ENCODE measurements around the gene PRKAG2. TPM values are rescaled to one million over a fixed set of nuclear protein-coding genes. Genes with fewer than 3 reads are reported as not detected.

PRKAG2 gene
- total and polyA plus RNA-seq, 2 of the 8 experiments (the other 6 are each of a cell fraction or from before 2014, with no cell fraction given): 7.5 to 18.1 TPM

GRCh38 chr7:151920488-151920887 is 43.6 kb upstream of the PRKAG2 start (continued):
- TF ChIP-seq, protein P1, sequence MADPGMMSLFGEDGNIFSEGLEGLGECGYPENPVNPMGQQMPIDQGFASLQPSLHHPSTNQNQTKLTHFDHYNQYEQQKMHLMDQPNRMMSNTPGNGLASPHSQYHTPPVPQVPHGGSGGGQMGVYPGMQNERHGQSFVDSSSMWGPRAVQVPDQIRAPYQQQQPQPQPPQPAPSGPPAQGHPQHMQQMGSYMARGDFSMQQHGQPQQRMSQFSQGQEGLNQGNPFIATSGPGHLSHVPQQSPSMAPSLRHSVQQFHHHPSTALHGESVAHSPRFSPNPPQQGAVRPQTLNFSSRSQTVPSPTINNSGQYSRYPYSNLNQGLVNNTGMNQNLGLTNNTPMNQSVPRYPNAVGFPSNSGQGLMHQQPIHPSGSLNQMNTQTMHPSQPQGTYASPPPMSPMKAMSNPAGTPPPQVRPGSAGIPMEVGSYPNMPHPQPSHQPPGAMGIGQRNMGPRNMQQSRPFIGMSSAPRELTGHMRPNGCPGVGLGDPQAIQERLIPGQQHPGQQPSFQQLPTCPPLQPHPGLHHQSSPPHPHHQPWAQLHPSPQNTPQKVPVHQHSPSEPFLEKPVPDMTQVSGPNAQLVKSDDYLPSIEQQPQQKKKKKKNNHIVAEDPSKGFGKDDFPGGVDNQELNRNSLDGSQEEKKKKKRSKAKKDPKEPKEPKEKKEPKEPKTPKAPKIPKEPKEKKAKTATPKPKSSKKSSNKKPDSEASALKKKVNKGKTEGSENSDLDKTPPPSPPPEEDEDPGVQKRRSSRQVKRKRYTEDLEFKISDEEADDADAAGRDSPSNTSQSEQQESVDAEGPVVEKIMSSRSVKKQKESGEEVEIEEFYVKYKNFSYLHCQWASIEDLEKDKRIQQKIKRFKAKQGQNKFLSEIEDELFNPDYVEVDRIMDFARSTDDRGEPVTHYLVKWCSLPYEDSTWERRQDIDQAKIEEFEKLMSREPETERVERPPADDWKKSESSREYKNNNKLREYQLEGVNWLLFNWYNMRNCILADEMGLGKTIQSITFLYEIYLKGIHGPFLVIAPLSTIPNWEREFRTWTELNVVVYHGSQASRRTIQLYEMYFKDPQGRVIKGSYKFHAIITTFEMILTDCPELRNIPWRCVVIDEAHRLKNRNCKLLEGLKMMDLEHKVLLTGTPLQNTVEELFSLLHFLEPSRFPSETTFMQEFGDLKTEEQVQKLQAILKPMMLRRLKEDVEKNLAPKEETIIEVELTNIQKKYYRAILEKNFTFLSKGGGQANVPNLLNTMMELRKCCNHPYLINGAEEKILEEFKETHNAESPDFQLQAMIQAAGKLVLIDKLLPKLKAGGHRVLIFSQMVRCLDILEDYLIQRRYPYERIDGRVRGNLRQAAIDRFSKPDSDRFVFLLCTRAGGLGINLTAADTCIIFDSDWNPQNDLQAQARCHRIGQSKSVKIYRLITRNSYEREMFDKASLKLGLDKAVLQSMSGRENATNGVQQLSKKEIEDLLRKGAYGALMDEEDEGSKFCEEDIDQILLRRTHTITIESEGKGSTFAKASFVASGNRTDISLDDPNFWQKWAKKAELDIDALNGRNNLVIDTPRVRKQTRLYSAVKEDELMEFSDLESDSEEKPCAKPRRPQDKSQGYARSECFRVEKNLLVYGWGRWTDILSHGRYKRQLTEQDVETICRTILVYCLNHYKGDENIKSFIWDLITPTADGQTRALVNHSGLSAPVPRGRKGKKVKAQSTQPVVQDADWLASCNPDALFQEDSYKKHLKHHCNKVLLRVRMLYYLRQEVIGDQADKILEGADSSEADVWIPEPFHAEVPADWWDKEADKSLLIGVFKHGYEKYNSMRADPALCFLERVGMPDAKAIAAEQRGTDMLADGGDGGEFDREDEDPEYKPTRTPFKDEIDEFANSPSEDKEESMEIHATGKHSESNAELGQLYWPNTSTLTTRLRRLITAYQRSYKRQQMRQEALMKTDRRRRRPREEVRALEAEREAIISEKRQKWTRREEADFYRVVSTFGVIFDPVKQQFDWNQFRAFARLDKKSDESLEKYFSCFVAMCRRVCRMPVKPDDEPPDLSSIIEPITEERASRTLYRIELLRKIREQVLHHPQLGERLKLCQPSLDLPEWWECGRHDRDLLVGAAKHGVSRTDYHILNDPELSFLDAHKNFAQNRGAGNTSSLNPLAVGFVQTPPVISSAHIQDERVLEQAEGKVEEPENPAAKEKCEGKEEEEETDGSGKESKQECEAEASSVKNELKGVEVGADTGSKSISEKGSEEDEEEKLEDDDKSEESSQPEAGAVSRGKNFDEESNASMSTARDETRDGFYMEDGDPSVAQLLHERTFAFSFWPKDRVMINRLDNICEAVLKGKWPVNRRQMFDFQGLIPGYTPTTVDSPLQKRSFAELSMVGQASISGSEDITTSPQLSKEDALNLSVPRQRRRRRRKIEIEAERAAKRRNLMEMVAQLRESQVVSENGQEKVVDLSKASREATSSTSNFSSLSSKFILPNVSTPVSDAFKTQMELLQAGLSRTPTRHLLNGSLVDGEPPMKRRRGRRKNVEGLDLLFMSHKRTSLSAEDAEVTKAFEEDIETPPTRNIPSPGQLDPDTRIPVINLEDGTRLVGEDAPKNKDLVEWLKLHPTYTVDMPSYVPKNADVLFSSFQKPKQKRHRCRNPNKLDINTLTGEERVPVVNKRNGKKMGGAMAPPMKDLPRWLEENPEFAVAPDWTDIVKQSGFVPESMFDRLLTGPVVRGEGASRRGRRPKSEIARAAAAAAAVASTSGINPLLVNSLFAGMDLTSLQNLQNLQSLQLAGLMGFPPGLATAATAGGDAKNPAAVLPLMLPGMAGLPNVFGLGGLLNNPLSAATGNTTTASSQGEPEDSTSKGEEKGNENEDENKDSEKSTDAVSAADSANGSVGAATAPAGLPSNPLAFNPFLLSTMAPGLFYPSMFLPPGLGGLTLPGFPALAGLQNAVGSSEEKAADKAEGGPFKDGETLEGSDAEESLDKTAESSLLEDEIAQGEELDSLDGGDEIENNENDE (IDR thresholded peaks at IDR 0.05; ENCODE audit: insufficient replicate concordance, low read length): no peak
- TF ChIP-seq USF2 (IDR thresholded peaks at IDR 0.05; ENCODE audit: low read length): no peak

All from H1 (cell line).